Activated CD4-positive, alpha-beta memory T cell treated with anti-CD3 and anti-CD28 coated beads, Interleukin-2, amount 10 ng/mL, durations not matched to agents 7 days and 5 days (primary cell): ENCODE data around the gene INTS11. TPM values are rescaled to one million over a fixed set of nuclear protein-coding genes. Genes with fewer than 3 reads are reported as not detected.

Source experiments
- CTCF ChIA-PET: fragments of 350-600 bp; sonication (Branson Sonifier 250); formaldehyde crosslinking; loops from one replicate; lab custom pipeline; 2021; ENCODE audit warnings: antibody characterized with exemption, inconsistent platforms; lab: Charles Lee
- POLR2A ChIA-PET: fragments of 350-600 bp; sonication (Branson Sonifier 250); formaldehyde crosslinking; loops from one replicate; lab custom pipeline; 2021; ENCODE audit warnings: antibody characterized with exemption; lab: Charles Lee
- DNase-seq: peaks from one replicate; pipeline ENCODE4 v3.0.0-alpha.2; 2020
- H3K27ac Mint-ChIP-seq: one replicate; pipeline ENCODE4 v1.8.0; 2021; ENCODE audit warnings: mild to moderate bottlenecking, mixed read lengths
- H3K27me3 Mint-ChIP-seq: one replicate; pipeline ENCODE4 v1.8.0; 2021; ENCODE audit warnings: mixed read lengths
- H3K36me3 Mint-ChIP-seq: one replicate; pipeline ENCODE4 v1.8.0; 2021; ENCODE audit warnings: low read depth, mixed read lengths
- H3K4me1 Mint-ChIP-seq: one replicate; pipeline ENCODE4 v1.8.0; 2021; ENCODE audit warnings: mixed read lengths
- H3K4me3 Mint-ChIP-seq: one replicate; pipeline ENCODE4 v1.8.0; 2021; ENCODE audit warnings: mild to moderate bottlenecking, mixed read lengths
- H3K9me3 Mint-ChIP-seq: one replicate; pipeline ENCODE4 v1.8.0; 2021; ENCODE audit warnings: mixed read lengths
- total RNA-seq, 2 experiments: library from RNA; stranded (reverse); gene quantifications; one replicate each; pipeline ENCODE4 v1.2.3, GENCODE V29; 2021

INTS11 gene
- total RNA-seq, 2 experiments from 2014 or later, result 109 to 111 TPM

GRCh38 chr1:1345860-1346500 is 21.5 kb upstream of the INTS11 start:
- Mint-ChIP-seq H3K9me3 (peaks cover 4% of the 10 kb centered on the region), H3K27me3 (no peaks in the 10 kb centered on the region), H3K4me3 (no peak overlapping the region), H3K36me3 (peaks cover 7% of the 10 kb centered on the region), H3K27ac (no peak overlapping the region), H3K4me1 (peaks cover 27% of the 10 kb centered on the region)
- CTCF ChIA-PET, result interaction anchor here (4.0 kb wide), 1 partner anchor 26 kb away, joined by 28 read pairs; no protein-coding TSS in a partner anchor
- POLR2A ChIA-PET, result no interaction called here
- no peak for DNase-seq

GRCh38 chr1:1345384-1345783 is 20.9 kb upstream of the INTS11 start:
- POLR2A ChIA-PET, result no interaction called here
- CTCF ChIA-PET, result interaction anchor here (4.0 kb wide), 1 partner anchor 26 kb away, joined by 28 read pairs; no protein-coding TSS in a partner anchor
- H3K27ac Mint-ChIP-seq, result no peak overlapping the region
- peaks cover 27% of the 10 kb centered on the region for H3K4me1 Mint-ChIP-seq
- H3K36me3 Mint-ChIP-seq, result peaks cover 13% of the 10 kb centered on the region
- DNase-seq, result no peak
- H3K27me3 Mint-ChIP-seq, result no peaks in the 10 kb centered on the region
- H3K4me3 Mint-ChIP-seq, result no peak overlapping the region
- H3K9me3 Mint-ChIP-seq, result peaks cover 9% of the 10 kb centered on the region

GRCh38 chr1:1344655-1345361 is 20.3 kb upstream of the INTS11 start:
- peaks cover 27% of the 10 kb centered on the region for H3K4me1 Mint-ChIP-seq
- peak; percentile 56 for DNase-seq
- no peaks in the 10 kb centered on the region for H3K27me3 Mint-ChIP-seq
- CTCF ChIA-PET, result no interaction called here
- POLR2A ChIA-PET, result no interaction called here
- H3K9me3 Mint-ChIP-seq, result peaks cover 9% of the 10 kb centered on the region
- H3K36me3 Mint-ChIP-seq, result peaks cover 14% of the 10 kb centered on the region
- H3K27ac Mint-ChIP-seq, result no peak overlapping the region
- no peak overlapping the region for H3K4me3 Mint-ChIP-seq

- Mint-ChIP-seq H3K4me3 (no peak overlapping the region), H3K27me3 (no peaks in the 10 kb centered on the region)
- POLR2A ChIA-PET, result interaction anchor here (0.8 kb wide), 1 partner anchor 19 kb away, joined by 3 read pairs; no protein-coding TSS in a partner anchor
Observed at GRCh38 chr1:1343811-1344421, 19.5 kb upstream of the INTS11 start.

DNA sequence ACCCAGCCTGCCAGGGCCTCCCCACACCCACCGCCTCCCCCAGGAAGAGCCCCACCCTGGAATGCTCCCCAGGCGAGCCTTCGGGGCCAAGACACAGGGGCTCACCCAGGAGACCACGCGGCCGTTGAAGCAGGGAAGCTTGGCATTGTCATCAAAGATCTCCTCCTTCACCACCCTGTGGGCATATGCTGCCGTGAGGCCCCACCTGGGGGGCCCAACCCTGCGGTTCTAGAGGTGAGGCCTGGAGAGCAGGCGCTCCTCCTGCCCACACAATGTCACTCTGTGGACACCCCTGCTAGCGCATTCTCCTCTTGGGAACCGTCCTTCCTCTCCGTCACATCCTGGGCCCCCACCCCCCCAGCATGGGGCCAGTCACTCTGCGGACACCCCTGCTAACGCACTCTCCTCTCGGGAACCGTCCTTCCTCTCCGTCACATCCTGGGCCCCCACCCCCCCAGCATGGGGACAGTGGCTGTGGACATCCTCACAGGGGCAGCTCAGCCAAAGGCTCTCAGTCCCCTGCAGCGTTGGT is 18.2 kb upstream of the INTS11 start:
- H3K27me3 Mint-ChIP-seq, result no peaks in the 10 kb centered on the region

More at GRCh38 chr1:1343811-1344421, 19.5 kb upstream of the INTS11 start:
- Mint-ChIP-seq H3K4me1 (peaks cover 27% of the 10 kb centered on the region), H3K27ac (no peak overlapping the region), H3K9me3 (peaks cover 9% of the 10 kb centered on the region), H3K36me3 (peaks cover 16% of the 10 kb centered on the region)
- no peak for DNase-seq
- CTCF ChIA-PET, result no interaction called here

DNA sequence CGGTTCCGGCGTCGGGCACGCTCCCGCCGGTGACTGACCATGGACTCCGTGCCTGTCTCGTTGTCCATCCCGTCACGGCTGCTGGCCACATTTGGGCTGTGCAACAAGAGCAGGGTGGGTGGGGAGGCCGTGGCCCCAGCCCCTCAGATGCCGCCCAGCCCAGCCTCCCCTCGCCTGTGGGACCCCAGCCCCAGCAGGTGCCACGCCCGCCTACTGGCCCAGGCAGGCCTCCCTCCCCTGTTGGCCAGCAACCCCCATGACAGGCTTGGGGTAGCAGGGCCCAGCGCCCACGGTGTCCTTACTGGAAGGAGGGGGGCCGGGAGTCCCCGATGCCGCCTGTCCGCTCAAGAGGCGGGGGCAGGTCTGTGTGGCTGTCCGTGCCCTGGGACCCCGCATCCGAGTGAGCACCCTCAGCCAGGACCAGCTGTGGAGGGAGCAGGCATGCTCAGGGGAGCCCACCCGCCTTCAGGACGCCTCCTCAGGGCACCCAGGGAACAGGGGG is 17.7 kb upstream of the INTS11 start:
- Mint-ChIP-seq H3K27me3 (no peaks in the 10 kb centered on the region), H3K4me1 (peaks cover 15% of the 10 kb centered on the region), H3K9me3 (peaks cover 9% of the 10 kb centered on the region), H3K4me3 (no peak overlapping the region), H3K27ac (no peak overlapping the region), H3K36me3 (peaks cover 20% of the 10 kb centered on the region)
- ChIA-PET CTCF (no interaction called here), POLR2A (no interaction called here)
- no peak for DNase-seq

More for the DNA sequence above, 18.2 kb upstream of the INTS11 start:
- Mint-ChIP-seq H3K9me3 (peaks cover 9% of the 10 kb centered on the region), H3K4me3 (no peak overlapping the region), H3K4me1 (peaks cover 21% of the 10 kb centered on the region), H3K36me3 (peaks cover 20% of the 10 kb centered on the region), H3K27ac (no peak overlapping the region)
- ChIA-PET POLR2A (interaction anchor here (0.8 kb wide), 1 partner anchor 17 kb away, joined by 3 read pairs; no protein-coding TSS in a partner anchor), CTCF (no interaction called here)
- no peak for DNase-seq

GRCh38 chr1:1341549-1342021 is 17.1 kb upstream of the INTS11 start:
- H3K4me1 Mint-ChIP-seq, result peaks cover 10% of the 10 kb centered on the region
- CTCF ChIA-PET, result no interaction called here
- POLR2A ChIA-PET, result no interaction called here
- no peaks in the 10 kb centered on the region for H3K27me3 Mint-ChIP-seq
- H3K9me3 Mint-ChIP-seq, result peaks cover 9% of the 10 kb centered on the region
- H3K4me3 Mint-ChIP-seq, result no peak overlapping the region
- peaks cover 20% of the 10 kb centered on the region for H3K36me3 Mint-ChIP-seq
- no peak for DNase-seq
- H3K27ac Mint-ChIP-seq, result no peak overlapping the region

GRCh38 chr1:1340791-1341548 is 16.5 kb upstream of the INTS11 start:
- ChIA-PET CTCF (no interaction called here), POLR2A (no interaction called here)
- no peak for DNase-seq
- H3K27me3 Mint-ChIP-seq, result no peaks in the 10 kb centered on the region
- peaks cover 20% of the 10 kb centered on the region for H3K36me3 Mint-ChIP-seq
- no peak overlapping the region for H3K27ac Mint-ChIP-seq
- no peak overlapping the region for H3K4me3 Mint-ChIP-seq
- H3K9me3 Mint-ChIP-seq, result peaks cover 9% of the 10 kb centered on the region
- H3K4me1 Mint-ChIP-seq, result peaks cover 5% of the 10 kb centered on the region

GRCh38 chr1:1340185-1340584 is 15.7 kb upstream of the INTS11 start:
- no peak for DNase-seq
- Mint-ChIP-seq H3K36me3 (peaks cover 20% of the 10 kb centered on the region), H3K9me3 (peaks cover 9% of the 10 kb centered on the region), H3K27me3 (no peaks in the 10 kb centered on the region), H3K27ac (no peak overlapping the region), H3K4me3 (no peak overlapping the region), H3K4me1 (peaks cover 5% of the 10 kb centered on the region)
- CTCF ChIA-PET, result no interaction called here
- POLR2A ChIA-PET, result no interaction called here

- no peaks in the 10 kb centered on the region for H3K27me3 Mint-ChIP-seq
- ChIA-PET CTCF (no interaction called here), POLR2A (no interaction called here)
- H3K27ac Mint-ChIP-seq, result no peak overlapping the region
- no peak for DNase-seq
- H3K4me3 Mint-ChIP-seq, result no peak overlapping the region
- H3K9me3 Mint-ChIP-seq, result peaks cover 9% of the 10 kb centered on the region
- H3K4me1 Mint-ChIP-seq, result no peaks in the 10 kb centered on the region
- H3K36me3 Mint-ChIP-seq, result peaks cover 20% of the 10 kb centered on the region
Observed at GRCh38 chr1:1338278-1338677, 13.8 kb upstream of the INTS11 start.

DNA sequence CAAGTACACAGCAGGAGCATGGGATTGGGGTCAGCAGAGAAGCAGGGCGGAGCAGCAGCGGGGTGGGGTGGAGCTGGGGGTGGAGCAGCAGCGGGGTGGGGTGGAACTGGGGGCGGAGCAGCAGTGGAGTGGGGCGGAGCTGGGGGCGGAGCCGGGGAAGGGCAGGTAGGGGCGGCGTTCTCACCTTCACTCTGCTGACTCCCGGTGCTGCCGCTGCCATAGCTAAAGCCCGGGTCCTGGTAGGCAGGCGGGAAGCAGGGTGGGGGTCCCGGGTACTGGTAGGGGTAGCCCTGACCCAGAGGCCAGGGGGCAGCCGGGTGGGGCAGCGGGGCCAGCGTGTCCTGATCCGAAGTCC is 13.3 kb upstream of the INTS11 start:
- ChIA-PET POLR2A (no interaction called here), CTCF (no interaction called here)
- Mint-ChIP-seq H3K4me1 (no peaks in the 10 kb centered on the region), H3K36me3 (peaks cover 18% of the 10 kb centered on the region), H3K9me3 (peaks cover 9% of the 10 kb centered on the region), H3K27me3 (no peaks in the 10 kb centered on the region), H3K4me3 (no peak overlapping the region), H3K27ac (no peak overlapping the region)
- no peak for DNase-seq

DNA sequence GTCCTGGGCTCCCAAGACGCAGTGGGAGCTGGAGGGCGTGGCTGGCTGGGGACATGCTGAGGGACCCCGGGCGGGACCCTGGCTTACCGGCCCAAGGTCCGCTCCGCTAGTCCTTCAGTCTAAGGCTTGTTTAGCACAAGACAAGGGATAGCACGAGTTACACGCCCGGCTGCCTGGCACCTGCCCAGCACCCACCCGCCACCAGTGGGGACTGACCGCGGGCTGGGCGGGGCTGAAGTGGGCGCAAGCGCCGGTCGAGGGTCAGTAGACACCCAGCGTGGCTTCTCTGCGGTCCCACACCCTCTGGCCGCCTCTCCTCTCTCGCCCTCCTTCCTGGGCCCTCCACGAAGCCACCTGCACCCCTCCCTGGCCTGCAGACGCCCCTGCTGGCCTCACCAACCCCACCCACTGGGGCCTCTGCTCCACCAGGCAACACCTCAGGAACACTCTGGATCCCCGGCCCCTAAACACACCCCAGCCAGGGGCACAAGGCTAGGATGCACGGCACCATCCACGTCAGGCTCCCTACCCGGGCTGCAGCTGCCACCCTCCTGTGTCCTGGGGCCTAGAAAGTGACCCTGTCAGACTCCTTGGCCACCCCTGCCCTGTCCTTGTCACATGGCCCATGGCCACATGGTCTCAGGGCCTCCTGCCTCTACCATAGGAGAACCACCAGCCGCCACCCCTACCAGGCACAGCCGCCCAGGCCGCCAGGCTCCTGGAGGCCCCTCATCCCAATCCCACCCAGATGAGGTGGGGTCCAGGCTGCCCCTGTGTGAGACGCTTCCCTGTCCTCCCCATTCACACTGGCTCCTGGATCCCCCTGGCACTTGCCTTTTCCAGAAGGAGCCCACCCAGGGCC is 12.7 kb upstream of the INTS11 start:
- Mint-ChIP-seq H3K4me1 (no peaks in the 10 kb centered on the region), H3K27me3 (no peaks in the 10 kb centered on the region), H3K9me3 (peaks cover 9% of the 10 kb centered on the region), H3K4me3 (no peak overlapping the region), H3K36me3 (peaks cover 17% of the 10 kb centered on the region), H3K27ac (no peak overlapping the region)
- DNase-seq, result no peak
- ChIA-PET POLR2A (no interaction called here), CTCF (no interaction called here)
